ENCODE results near the gene ADORA1.

The ADORA1 gene

GRCh38 chr1:203095061-203095690, 32.4 kb upstream of the ADORA1 start:
- no peak for DNase-seq

- DNase-seq, result no peak
Observed at GRCh38 chr1:203096566-203096965, 31.0 kb upstream of the ADORA1 start.

- DNase-seq, result no peak
Observed at GRCh38 chr1:203097001-203097400, 30.5 kb upstream of the ADORA1 start.

- no peak for DNase-seq
Observed at GRCh38 chr1:203098445-203098844, 29.1 kb upstream of the ADORA1 start.

- no peak for DNase-seq
Observed at GRCh38 chr1:203098914-203099520, 28.5 kb upstream of the ADORA1 start.

GRCh38 chr1:203099805-203100515, 27.6 kb upstream of the ADORA1 start:
- DNase-seq, result no peak

GRCh38 chr1:203100516-203100869, 27.0 kb upstream of the ADORA1 start:
- no peak for DNase-seq

GRCh38 chr1:203101813-203102634, 25.5 kb upstream of the ADORA1 start:
- no peak for DNase-seq

- DNase-seq, result no peak
Observed at GRCh38 chr1:203103216-203103615, 24.3 kb upstream of the ADORA1 start.

GRCh38 chr1:203103829-203104495, 23.6 kb upstream of the ADORA1 start:
- no peak for DNase-seq

- DNase-seq, result no peak
Observed at GRCh38 chr1:203104789-203105390, 22.6 kb upstream of the ADORA1 start.

GRCh38 chr1:203112475-203112874, 15.1 kb upstream of the ADORA1 start:
- no peak for DNase-seq

GRCh38 chr1:203113308-203113707, 14.2 kb upstream of the ADORA1 start:
- no peak for DNase-seq

GRCh38 chr1:203114202-203114601, 13.3 kb upstream of the ADORA1 start:
- DNase-seq, result no peak

GRCh38 chr1:203116091-203116820, 11.3 kb upstream of the ADORA1 start:
- peak; percentile 3 for DNase-seq

GRCh38 chr1:203117611-203118575, 9.6 kb upstream of the ADORA1 start:
- peak; percentile 20 for DNase-seq

- DNase-seq, result no peak
Observed at GRCh38 chr1:203120325-203121153, 7.0 kb upstream of the ADORA1 start.

GRCh38 chr1:203121186-203122015, 6.1 kb upstream of the ADORA1 start:
- no peak for DNase-seq

- no peak for DNase-seq
Observed at GRCh38 chr1:203122159-203122558, 5.4 kb upstream of the ADORA1 start.
